HepG2 (cell line): ENCODE results near the gene WDR93. TPM values are rescaled to one million over a fixed set of nuclear protein-coding genes. Genes with fewer than 3 reads are reported as not detected.
A peak's percentile ranks its signal among the peaks of the same experiment; 100 is the strongest.

ENCODE experiments used
- ATAD3A ChIP-seq: sonication (generic); formaldehyde crosslinking; IDR thresholded peaks from 2 replicates; pipeline ENCODE4 v1.4.0; 2020; ENCODE audit warnings: missing genetic modification reagents
- FLYWCH1 ChIP-seq: sonication (generic); formaldehyde crosslinking; IDR thresholded peaks from 2 replicates; pipeline ENCODE4 v1.8.1; 2023; ENCODE audit warnings: mild to moderate bottlenecking, missing genetic modification reagents
- GMEB1 ChIP-seq: sonication (generic); formaldehyde crosslinking; IDR thresholded peaks from 2 replicates; pipeline ENCODE4 v1.5.1; 2020; ENCODE audit warnings: missing genetic modification reagents, mild to moderate bottlenecking, borderline replicate concordance
- HOXD1 ChIP-seq: sonication (generic); formaldehyde crosslinking; IDR thresholded peaks from 2 replicates; pipeline ENCODE4 v1.5.0; 2020; ENCODE audit warnings: missing genetic modification reagents
- NCOR1 ChIP-seq: fragments of 200-600 bp; sonication (generic); IDR thresholded peaks from 2 replicates; pipeline ENCODE4 v1.7.0; 2017; ENCODE audit warnings: antibody characterized with exemption, low read length, borderline replicate concordance
- NRL ChIP-seq: sonication (generic); formaldehyde crosslinking; IDR thresholded peaks from 2 replicates; pipeline ENCODE4 v1.5.0; 2020; ENCODE audit warnings: missing genetic modification reagents, mild to moderate bottlenecking, moderate library complexity, borderline replicate concordance
- PCBP2 ChIP-seq: fragments of 200-400 bp; formaldehyde crosslinking; optimal IDR thresholded peaks from 2 replicates; pipeline ENCODE3; 2018; ENCODE audit warnings: low read length, low read depth; ENCODE audit not compliant: poor library complexity, severe bottlenecking
- RARA ChIP-seq: IDR thresholded peaks from 2 replicates; pipeline ENCODE4 v1.6.1; 2016; ENCODE audit warnings: missing genetic modification reagents, missing compliant biosample characterization
- RCOR2 ChIP-seq: IDR thresholded peaks from 2 replicates; pipeline ENCODE4 v1.6.1; 2016; ENCODE audit warnings: missing biosample characterization, missing genetic modification reagents
- RELA ChIP-seq: sonication (generic); formaldehyde crosslinking; IDR thresholded peaks from 2 replicates; pipeline ENCODE4 v1.4.0; 2020; ENCODE audit warnings: missing genetic modification reagents
- RFX5 ChIP-seq: IDR thresholded peaks from 2 replicates; pipeline ENCODE4 v1.6.1; 2011; ENCODE audit warnings: low read depth, low read length, improper control_type of control experiment
- SIN3B ChIP-seq: fragments of 150-350 bp; IDR thresholded peaks from 2 replicates; pipeline ENCODE4 v1.6.1; 2014; ENCODE audit warnings: low read length
- SMARCC2 ChIP-seq: fragments of 450-650 bp; IDR thresholded peaks from 2 replicates; pipeline ENCODE4 v1.6.1; 2017; ENCODE audit warnings: antibody characterized with exemption, mild to moderate bottlenecking
- STAT5B ChIP-seq: sonication (generic); formaldehyde crosslinking; IDR thresholded peaks from 2 replicates; pipeline ENCODE4 v1.4.0; 2020; ENCODE audit warnings: missing genetic modification reagents
- TARDBP ChIP-seq: sonication (generic); formaldehyde crosslinking; IDR thresholded peaks from 2 replicates; pipeline ENCODE4 v1.8.0; 2022; ENCODE audit warnings: mild to moderate bottlenecking, missing genetic modification reagents
- TRAFD1 ChIP-seq: sonication (generic); formaldehyde crosslinking; IDR thresholded peaks from 2 replicates; pipeline ENCODE4 v1.5.1; 2020; ENCODE audit warnings: missing genetic modification reagents, mild to moderate bottlenecking, borderline replicate concordance
- TSC22D2 ChIP-seq: sonication (generic); formaldehyde crosslinking; IDR thresholded peaks from 2 replicates; pipeline ENCODE4 v1.5.1; 2020; ENCODE audit warnings: missing genetic modification reagents, mild to moderate bottlenecking, borderline replicate concordance
- XBP1 ChIP-seq: sonication (generic); formaldehyde crosslinking; IDR thresholded peaks from 2 replicates; pipeline ENCODE4 v1.5.0; 2020; ENCODE audit warnings: missing genetic modification reagents
- YY1 ChIP-seq: IDR thresholded peaks from 2 replicates; pipeline ENCODE4 v1.6.1; 2011; ENCODE audit warnings: low read length, low read depth, moderate library complexity, mild to moderate bottlenecking; ENCODE audit not compliant: insufficient read depth, insufficient replicate concordance
- ZMAT5 ChIP-seq: sonication (generic); formaldehyde crosslinking; IDR thresholded peaks from 2 replicates; pipeline ENCODE4 v1.5.0; 2020; ENCODE audit warnings: mild to moderate bottlenecking, low read depth, missing genetic modification reagents, borderline replicate concordance
- ZNF607 ChIP-seq: sonication (generic); formaldehyde crosslinking; IDR thresholded peaks from 2 replicates; pipeline ENCODE4 v1.5.1; 2020; ENCODE audit warnings: missing genetic modification reagents, mild to moderate bottlenecking, borderline replicate concordance
- ZNF678 ChIP-seq: sonication (generic); formaldehyde crosslinking; IDR thresholded peaks from 2 replicates; pipeline ENCODE4 v1.4.0; 2020; ENCODE audit warnings: mild to moderate bottlenecking, missing genetic modification reagents
- ZNF784 ChIP-seq: sonication (generic); formaldehyde crosslinking; IDR thresholded peaks from 2 replicates; pipeline ENCODE4 v1.5.1; 2020; ENCODE audit warnings: missing genetic modification reagents, mild to moderate bottlenecking, borderline replicate concordance
- polyA plus RNA-seq, 8 experiments: library from polyadenylated mRNA; depleted of rRNA in 3 of 8; stranded (reverse) in 7 of 8; unstranded in 1 of 8; fragments of >200 nt; fragmentation: Illumina TruSeq in 4 of 8; extraction: Trizol in 4 of 8; gene quantifications; 2 replicates each; pipeline versions ENCODE4 v1.2.1 to v1.2.3, GENCODE V29; 2011 to 2016; ENCODE audit warnings: low read depth in 4 of 8, missing spikeins in 1 of 8, mixed read lengths in 1 of 8; ENCODE audit not compliant: insufficient read depth in 1 of 8
- total RNA-seq, 5 experiments: library from RNA; depleted of rRNA; stranded (reverse); fragments of >200 nt; fragmentation: Illumina TruSeq; extraction: Trizol; gene quantifications; 2 replicates each; pipeline ENCODE4 v1.2.3, GENCODE V29; 2016; ENCODE audit warnings: low read depth in 1 of 5
- TF ChIP-seq, protein P1 (sequence below): sonication (generic); formaldehyde crosslinking; IDR thresholded peaks from 2 replicates; pipeline ENCODE4 v1.4.0; 2020; ENCODE audit warnings: missing genetic modification reagents

The WDR93 gene
- total and polyA plus RNA-seq, 2 of the 13 experiments (the other 11 are each of a cell fraction or from before 2014, with no cell fraction given) = 0.07 TPM; not detected in 1

DNA sequence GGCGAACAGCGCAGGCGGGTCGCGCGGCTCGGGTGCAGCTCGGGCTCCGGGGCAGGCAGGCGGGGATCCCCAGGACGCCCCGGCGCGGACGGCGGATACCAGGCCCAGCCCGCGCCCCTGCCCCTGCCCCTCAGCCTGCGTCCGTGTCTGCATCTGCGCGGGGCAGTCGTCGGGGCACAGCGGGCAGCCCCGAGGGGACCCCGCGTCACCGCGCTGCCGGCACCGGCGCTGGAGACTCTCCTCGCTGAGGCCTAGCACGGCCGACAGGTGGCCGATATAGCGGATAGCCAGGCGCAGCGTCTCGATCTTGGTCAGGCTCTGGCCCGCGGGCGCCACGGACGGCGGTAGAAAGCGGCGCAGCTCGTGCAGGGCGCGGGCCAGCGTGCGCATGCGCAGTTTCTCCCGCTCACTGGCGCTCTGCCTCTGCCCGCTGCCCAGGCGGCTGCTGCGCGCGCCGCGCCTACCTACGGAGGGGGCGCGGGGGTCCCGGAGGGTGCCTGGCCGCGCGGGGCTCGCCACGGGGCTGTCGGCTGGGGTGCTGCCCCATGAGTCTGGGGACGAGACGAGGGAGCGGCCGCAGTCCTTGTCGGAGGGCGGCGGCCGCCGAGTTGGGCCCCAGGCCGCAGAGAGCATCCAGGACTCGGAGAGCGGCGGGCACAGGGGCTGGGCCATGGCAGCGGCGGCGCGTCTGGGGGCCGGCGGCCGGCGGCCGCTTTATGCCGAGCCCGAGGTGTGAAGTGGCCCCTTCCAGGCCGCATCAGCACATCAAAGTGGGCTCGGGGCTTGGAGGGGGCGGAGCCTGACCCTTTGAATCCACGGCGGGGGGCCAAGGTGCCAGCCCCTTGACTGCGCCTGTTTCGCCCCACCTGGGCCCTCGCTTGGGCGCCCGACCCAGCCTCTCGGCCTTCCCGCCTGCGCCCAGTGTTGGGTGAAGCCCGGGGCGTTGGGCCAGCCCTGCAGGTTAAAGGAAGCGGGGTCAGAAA, 60.2 kb downstream of the WDR93 start, which contains the start of gene MESP1 (continued):
- TF ChIP-seq TSC22D2 = no peak
- TF ChIP-seq TARDBP (CRISPR knock-in tag) = 0 out of 2 replicates have a peak, but pooled peaks have one; percentile 24
- no peak for TF ChIP-seq ZNF678 (CRISPR knock-in tag)
- no peak for TF ChIP-seq ZMAT5
- no peak for TF ChIP-seq HOXD1 (CRISPR knock-in tag)
- TF ChIP-seq ZNF784 = no peak
- TF ChIP-seq NCOR1 = no peak
- TF ChIP-seq, protein P1, sequence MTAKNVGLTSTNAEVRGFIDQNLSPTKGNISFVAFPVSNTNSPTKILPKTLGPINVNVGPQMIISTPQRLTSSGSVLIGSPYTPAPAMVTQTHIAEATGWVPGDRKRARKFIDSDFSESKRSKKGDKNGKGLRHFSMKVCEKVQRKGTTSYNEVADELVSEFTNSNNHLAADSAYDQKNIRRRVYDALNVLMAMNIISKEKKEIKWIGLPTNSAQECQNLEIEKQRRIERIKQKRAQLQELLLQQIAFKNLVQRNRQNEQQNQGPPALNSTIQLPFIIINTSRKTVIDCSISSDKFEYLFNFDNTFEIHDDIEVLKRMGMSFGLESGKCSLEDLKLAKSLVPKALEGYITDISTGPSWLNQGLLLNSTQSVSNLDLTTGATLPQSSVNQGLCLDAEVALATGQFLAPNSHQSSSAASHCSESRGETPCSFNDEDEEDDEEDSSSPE (CRISPR knock-in tag) = peak; percentile 90
- TF ChIP-seq SIN3B = no peak
- TF ChIP-seq RFX5 = no peak
- no peak for TF ChIP-seq TRAFD1 (CRISPR knock-in tag)
- TF ChIP-seq ATAD3A = no peak
- TF ChIP-seq ZNF607 (CRISPR knock-in tag) = peak; percentile 76
- no peak for TF ChIP-seq XBP1
- no peak for TF ChIP-seq FLYWCH1 (CRISPR knock-in tag)
- no peak for TF ChIP-seq PCBP2
- peak; percentile 71 for TF ChIP-seq GMEB1
- no peak for TF ChIP-seq RCOR2
- peak; percentile 11; the same call in 1 of the 2 replicates for TF ChIP-seq RELA (CRISPR knock-in tag)
- TF ChIP-seq RARA (CRISPR knock-in tag) = peak; percentile 52
- TF ChIP-seq NRL = no peak
- no peak for TF ChIP-seq STAT5B (CRISPR knock-in tag)
- peak; percentile 13 for TF ChIP-seq YY1
- TF ChIP-seq SMARCC2 = no peak
